SJCRH30 (cell line): ENCODE measurements around the gene PRKCB. TPM values are rescaled to one million over a fixed set of nuclear protein-coding genes. Genes with fewer than 3 reads are reported as not detected.
"Not testable (repeated sequence)": the region's sequence is repeated elsewhere in the genome, so short reads cannot be mapped to it uniquely, and the experiment has no call there.

Experiments used
- DNase-seq, 2 experiments: peaks; one replicate each; pipeline ENCODE4 v3.0.0-alpha.2; 2015 to 2020
- H3K27ac ChIP-seq: fragments of 250-450 bp; sonication (Bioruptor Pico); 2 replicates; pipeline ENCODE4 v1.5.1; 2020; ENCODE audit warnings: mild to moderate bottlenecking, moderate library complexity
- H3K27me3 ChIP-seq: fragments of 250-450 bp; sonication (Bioruptor Pico); 2 replicates; pipeline ENCODE4 v1.5.1; 2020; ENCODE audit warnings: mild to moderate bottlenecking, moderate library complexity
- H3K36me3 ChIP-seq: fragments of 250-450 bp; sonication (Bioruptor Pico); 2 replicates; pipeline ENCODE4 v1.5.1; 2020; ENCODE audit warnings: mild to moderate bottlenecking, moderate library complexity
- H3K4me1 ChIP-seq: fragments of 250-450 bp; sonication (Bioruptor Pico); 2 replicates; pipeline ENCODE4 v1.5.1; 2020; ENCODE audit warnings: mild to moderate bottlenecking, moderate library complexity
- H3K4me3 ChIP-seq: fragments of 250-450 bp; sonication (Bioruptor Pico); 2 replicates; pipeline ENCODE4 v1.5.1; 2020; ENCODE audit warnings: mild to moderate bottlenecking, moderate library complexity
- H3K9me3 ChIP-seq: fragments of 250-450 bp; sonication (Bioruptor Pico); replicated peaks from 2 replicates; pipeline ENCODE4 v1.5.1; 2020; ENCODE audit warnings: mild to moderate bottlenecking, moderate library complexity
- total RNA-seq: library from RNA; depleted of rRNA; stranded (reverse); fragments of >200 nt; shearing (Covaris generic); gene quantifications from 2 replicates; pipeline ENCODE4 v1.2.3, GENCODE V29; 2014

Gene PRKCB
- total RNA-seq, 1 experiment from 2014 or later: not detected

DNA sequence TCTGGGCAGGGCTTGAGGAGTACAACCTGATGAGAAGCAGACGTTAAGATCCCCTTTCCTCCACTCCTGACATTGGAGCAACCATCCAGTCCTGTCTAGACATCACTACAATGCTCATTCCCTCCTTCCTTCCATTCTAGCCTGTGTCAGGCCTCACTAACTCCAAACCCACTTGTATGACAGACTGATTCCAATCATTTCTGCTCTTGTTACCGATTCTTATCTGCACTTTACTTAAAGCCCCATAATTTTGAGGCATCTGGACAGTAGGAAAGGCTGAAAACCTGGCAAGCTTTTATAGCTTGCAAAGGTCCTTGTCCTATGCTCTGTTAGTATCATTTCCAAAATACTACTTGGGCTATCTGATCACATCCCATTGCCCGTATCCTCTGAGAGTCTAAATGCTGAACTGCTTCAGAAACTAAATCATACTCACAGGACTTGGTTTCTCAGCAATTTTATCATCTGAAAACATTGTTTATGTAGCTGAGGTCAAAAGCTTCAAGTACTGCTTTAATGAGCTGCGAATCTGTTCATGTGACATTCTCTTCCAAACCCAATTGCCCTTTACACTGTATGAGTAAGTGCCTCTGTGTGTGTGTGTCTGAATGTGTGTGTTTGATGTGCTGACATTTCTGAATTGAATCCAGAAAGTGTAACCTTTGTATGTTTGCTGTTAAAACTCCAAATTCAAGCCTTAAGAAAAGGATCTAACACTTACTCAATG lies 363.2 kb downstream of the PRKCB start:
- H3K4me3 ChIP-seq: no peak overlapping the region
- DNase-seq: no peak
- H3K4me1 ChIP-seq: no peaks in the 10 kb centered on the region
- H3K9me3 ChIP-seq: no peaks in the 10 kb centered on the region
- no peaks in the 10 kb centered on the region for H3K36me3 ChIP-seq
- 0 out of 2 replicates have a peak, but pooled peaks cover 2% of the 10 kb centered on the region for H3K27me3 ChIP-seq
- no peak overlapping the region for H3K27ac ChIP-seq

DNA sequence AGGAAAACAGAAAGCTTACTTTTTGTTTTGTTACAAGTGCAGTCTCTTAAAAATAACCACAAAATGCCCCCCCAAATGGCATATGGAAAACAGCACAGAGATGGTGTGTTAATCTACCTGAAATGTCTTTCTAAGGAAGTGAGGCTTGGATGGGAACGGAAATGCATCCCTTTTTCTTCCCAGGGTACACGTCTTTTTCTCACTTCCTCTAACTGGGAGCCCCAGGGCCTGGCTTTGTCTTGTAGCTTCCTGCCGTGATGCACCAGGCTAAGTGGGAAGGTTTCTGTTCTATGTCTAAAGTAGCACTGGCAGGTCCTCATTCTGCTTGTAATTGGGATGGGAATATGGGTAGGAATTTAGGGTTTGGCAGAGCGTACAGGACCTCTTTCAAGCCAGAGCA lies 367.9 kb downstream of the PRKCB start:
- Histone ChIP-seq H3K4me1 (no peaks in the 10 kb centered on the region), H3K4me3 (no peak overlapping the region), H3K27ac (no peak overlapping the region), H3K36me3 (no peaks in the 10 kb centered on the region), H3K9me3 (no peaks in the 10 kb centered on the region), H3K27me3 (peaks cover 2% of the 10 kb centered on the region; the same call in 1 of the 2 replicates)
- no peak for DNase-seq

- no peaks in the 10 kb centered on the region for H3K9me3 ChIP-seq
- no peaks in the 10 kb centered on the region for H3K36me3 ChIP-seq
- no peak for DNase-seq
- H3K4me3 ChIP-seq: no peak overlapping the region
- no peak overlapping the region for H3K27ac ChIP-seq
- peaks cover 2% of the 10 kb centered on the region; the same call in 1 of the 2 replicates for H3K27me3 ChIP-seq
- no peaks in the 10 kb centered on the region for H3K4me1 ChIP-seq
Observed at GRCh38 chr16:24204150-24204665, 368.4 kb downstream of the PRKCB start.

DNA sequence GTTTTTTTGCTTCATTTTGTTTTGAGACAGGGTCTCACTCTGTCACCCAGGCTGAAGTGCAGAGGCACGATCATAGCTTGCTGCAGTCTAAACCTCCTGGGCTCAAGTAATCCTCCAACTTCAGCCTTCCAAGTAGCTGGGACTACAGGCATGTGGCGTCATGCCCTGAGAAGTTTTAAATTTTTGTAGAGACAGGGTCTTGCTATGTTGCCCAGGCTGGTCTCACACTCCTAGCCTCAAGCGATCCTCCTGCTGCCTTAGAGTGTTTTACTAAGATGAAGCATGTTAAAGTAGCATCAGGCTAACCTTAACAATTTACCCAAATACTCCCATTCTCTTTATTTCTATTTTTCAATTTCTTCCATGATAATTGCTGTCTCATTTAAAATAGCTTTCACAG lies 371.1 kb downstream of the PRKCB start:
- Histone ChIP-seq H3K36me3 (no peaks in the 10 kb centered on the region), H3K27ac (no peak overlapping the region), H3K27me3 (no peaks in the 10 kb centered on the region; the same call in 1 of the 2 replicates), H3K9me3 (no peaks in the 10 kb centered on the region), H3K4me1 (no peaks in the 10 kb centered on the region), H3K4me3 (no peak overlapping the region)
- DNase-seq: no peak

DNA sequence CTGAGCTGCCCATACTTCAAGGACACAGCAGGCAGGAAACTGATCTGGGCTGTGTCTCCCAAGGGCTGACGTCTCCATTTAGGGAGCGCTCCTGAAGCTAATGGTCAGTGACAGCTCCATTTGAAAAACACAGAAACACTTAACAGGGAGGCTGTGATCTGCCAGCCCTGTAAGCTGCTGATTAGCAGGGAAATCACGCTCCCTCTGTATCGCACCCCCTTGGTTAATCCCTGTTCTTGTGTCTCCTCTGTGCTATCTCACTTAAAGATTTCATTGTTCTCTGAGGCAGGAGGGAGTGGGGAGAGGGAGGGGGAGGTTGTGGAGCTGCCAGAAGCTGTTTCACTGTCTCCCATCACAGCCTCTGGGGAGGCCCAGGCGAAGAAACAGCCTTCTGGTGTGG lies 372.9 kb downstream of the PRKCB start:
- no peaks in the 10 kb centered on the region for H3K9me3 ChIP-seq
- H3K36me3 ChIP-seq: no peaks in the 10 kb centered on the region
- no peaks in the 10 kb centered on the region for H3K4me1 ChIP-seq
- no peaks in the 10 kb centered on the region; the same call in none of the 2 replicates for H3K27me3 ChIP-seq
- no peak for DNase-seq
- no peak overlapping the region for H3K4me3 ChIP-seq
- no peak overlapping the region for H3K27ac ChIP-seq

DNA sequence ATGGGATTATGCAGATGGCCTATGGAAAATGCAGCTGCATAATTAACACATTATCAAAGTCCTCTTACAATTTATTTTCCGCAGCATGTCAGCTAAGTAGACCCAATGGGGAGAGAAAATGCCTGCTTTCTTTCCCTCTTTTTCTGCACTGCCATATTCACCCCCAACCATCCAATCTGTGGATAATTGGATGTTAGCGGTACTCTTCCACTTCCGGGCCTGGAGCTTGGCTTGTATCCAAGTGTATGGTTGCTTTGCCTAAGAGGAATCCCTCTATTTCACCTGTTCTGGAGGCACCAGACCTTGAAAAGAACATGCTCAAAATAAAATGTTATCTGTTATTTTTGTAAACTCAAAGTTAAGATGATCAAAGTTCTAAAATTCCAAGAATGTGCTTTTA lies 379.2 kb downstream of the PRKCB start:
- Histone ChIP-seq H3K27me3 (no peaks in the 10 kb centered on the region; the same call in 1 of the 2 replicates), H3K36me3 (no peaks in the 10 kb centered on the region), H3K4me1 (no peaks in the 10 kb centered on the region), H3K9me3 (no peaks in the 10 kb centered on the region), H3K27ac (no peak overlapping the region), H3K4me3 (no peak overlapping the region)
- DNase-seq: no peak

DNA sequence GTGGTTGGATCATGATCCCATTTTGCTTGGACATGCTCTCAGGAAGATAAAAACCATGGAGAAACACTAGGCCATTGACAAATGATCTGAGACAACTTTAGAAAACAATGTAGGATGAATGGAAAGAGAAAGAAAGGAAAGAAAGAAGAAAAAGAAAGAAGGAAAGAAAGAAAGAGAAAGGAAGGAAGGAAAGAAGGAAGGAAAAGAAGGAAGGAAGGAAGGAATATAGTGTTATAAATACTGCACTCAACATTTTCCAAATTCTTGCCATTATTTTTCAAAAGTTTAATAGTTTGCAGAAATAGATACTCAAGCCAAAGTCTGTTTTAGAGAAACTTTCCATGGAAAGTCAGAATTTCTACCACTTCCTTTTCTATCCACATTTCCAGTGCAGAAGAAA lies 381.2 kb downstream of the PRKCB start:
- Histone ChIP-seq H3K36me3 (no peaks in the 10 kb centered on the region), H3K4me1 (no peaks in the 10 kb centered on the region), H3K27ac (no peak overlapping the region), H3K27me3 (no peaks in the 10 kb centered on the region; the same call in 1 of the 2 replicates), H3K9me3 (no peaks in the 10 kb centered on the region), H3K4me3 (no peak overlapping the region)
- DNase-seq: no peak

DNA sequence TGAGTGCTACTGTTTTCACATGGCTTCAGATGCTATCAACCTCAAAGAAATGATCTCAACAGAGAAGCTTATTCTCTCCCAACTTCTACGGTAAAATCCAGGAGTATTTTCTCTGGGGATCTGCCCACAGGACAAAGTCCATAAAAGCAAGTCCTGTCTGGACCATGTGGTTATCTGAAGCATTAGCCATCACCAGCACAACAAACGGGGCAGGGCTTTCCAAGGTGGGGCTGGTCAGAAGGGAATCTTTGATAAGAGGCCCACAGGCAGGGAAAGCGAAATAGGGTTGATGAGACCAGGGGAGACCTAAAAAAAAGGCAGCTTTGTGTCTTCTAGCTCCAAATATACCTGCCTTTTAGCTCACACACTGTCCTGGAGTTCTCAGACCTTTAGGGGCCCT lies 381.7 kb downstream of the PRKCB start:
- no peaks in the 10 kb centered on the region; the same call in 1 of the 2 replicates for H3K27me3 ChIP-seq
- no peaks in the 10 kb centered on the region for H3K4me1 ChIP-seq
- DNase-seq: no peak

GRCh38 chr16:24218299-24218698 lies 382.5 kb downstream of the PRKCB start:
- H3K9me3 ChIP-seq: no peaks in the 10 kb centered on the region
- DNase-seq: no peak
- H3K4me1 ChIP-seq: no peaks in the 10 kb centered on the region
- H3K4me3 ChIP-seq: no peak overlapping the region
- no peak overlapping the region for H3K27ac ChIP-seq
- no peaks in the 10 kb centered on the region for H3K36me3 ChIP-seq
- no peaks in the 10 kb centered on the region; the same call in 1 of the 2 replicates for H3K27me3 ChIP-seq

More for the DNA sequence above, 381.7 kb downstream of the PRKCB start:
- no peak overlapping the region for H3K27ac ChIP-seq
- H3K4me3 ChIP-seq: no peak overlapping the region
- H3K36me3 ChIP-seq: no peaks in the 10 kb centered on the region
- H3K9me3 ChIP-seq: no peaks in the 10 kb centered on the region

DNA sequence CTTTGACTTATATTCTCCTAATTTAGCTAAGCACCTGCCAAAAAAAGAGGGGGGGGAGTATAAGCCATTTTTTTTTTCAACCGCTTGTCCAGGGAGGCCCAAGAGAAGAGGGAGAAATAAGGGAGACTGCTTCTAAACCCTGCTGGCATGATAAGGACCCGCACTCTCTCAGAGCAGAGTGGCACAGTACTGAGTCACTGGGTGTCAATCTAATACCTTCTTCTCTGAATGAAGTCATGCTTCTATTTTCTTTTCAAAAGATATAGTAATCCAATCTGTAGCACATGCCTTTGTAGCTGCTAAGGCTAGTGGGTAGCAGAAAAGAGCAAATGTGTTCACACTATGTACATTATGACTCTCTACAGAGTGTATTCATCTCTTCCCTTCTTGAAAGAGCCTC lies 385.4 kb downstream of the PRKCB start:
- no peak for DNase-seq
- Histone ChIP-seq H3K4me1 (no peaks in the 10 kb centered on the region), H3K27me3 (no peaks in the 10 kb centered on the region), H3K36me3 (no peaks in the 10 kb centered on the region), H3K9me3 (no peaks in the 10 kb centered on the region), H3K4me3 (no peak overlapping the region), H3K27ac (no peak overlapping the region)

DNA sequence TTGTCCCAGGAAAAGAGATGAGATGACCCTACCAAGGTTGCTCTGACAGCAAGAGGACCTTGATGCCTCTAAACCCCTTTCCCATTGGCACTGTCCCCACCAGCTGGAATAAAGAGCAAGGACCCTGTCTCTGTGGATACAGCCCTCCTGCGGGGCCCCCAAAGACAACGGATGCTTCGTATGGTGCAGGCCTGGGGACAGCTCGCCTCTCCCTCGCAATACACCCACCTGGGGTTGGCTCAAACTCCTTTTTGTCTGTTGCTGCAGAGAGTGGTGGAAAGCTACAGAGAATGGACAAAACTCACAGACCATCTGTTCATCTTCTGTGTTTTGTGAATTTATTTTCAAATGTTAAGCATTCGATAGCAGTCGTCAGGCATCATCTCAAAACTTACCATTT lies 392.7 kb downstream of the PRKCB start:
- H3K27me3 ChIP-seq: no peaks in the 10 kb centered on the region
- H3K36me3 ChIP-seq: no peaks in the 10 kb centered on the region
- no peak overlapping the region for H3K4me3 ChIP-seq
- no peaks in the 10 kb centered on the region for H3K9me3 ChIP-seq
- no peak overlapping the region for H3K27ac ChIP-seq
- no peak for DNase-seq
- no peaks in the 10 kb centered on the region for H3K4me1 ChIP-seq

GRCh38 chr16:24232936-24233335 lies 397.2 kb downstream of the PRKCB start:
- Histone ChIP-seq H3K9me3 (no peaks in the 10 kb centered on the region), H3K36me3 (no peaks in the 10 kb centered on the region), H3K4me3 (no peak overlapping the region), H3K27me3 (no peaks in the 10 kb centered on the region), H3K4me1 (no peaks in the 10 kb centered on the region), H3K27ac (no peak overlapping the region)
- no peak for DNase-seq

- Histone ChIP-seq H3K4me1 (no peaks in the 10 kb centered on the region), H3K27ac (no peak overlapping the region), H3K9me3 (no peaks in the 10 kb centered on the region), H3K36me3 (no peaks in the 10 kb centered on the region), H3K27me3 (no peaks in the 10 kb centered on the region), H3K4me3 (no peak overlapping the region)
- DNase-seq: no peak
Observed at GRCh38 chr16:24234737-24235136, 399.0 kb downstream of the PRKCB start.

DNA sequence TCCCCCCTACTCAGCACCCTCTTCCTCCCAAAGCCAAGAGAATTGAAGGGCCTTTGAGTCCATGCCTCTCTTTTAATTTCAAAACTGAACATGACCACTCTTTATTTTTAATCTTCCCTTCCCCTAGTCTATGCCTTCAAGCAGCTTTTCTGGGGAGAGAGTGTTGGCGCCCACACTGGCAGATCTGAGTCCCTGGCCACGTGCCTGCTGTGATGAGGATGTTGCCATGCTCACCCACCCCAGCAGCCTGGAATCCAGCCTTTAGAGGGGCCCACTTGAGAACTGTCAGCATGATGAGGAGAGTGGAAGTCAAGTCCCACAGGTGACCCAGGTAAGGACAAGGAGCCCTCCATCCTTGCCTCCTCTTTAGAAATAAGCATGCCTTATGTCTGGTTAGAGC lies 400.0 kb downstream of the PRKCB start:
- Histone ChIP-seq H3K27me3 (no peaks in the 10 kb centered on the region), H3K4me3 (no peak overlapping the region), H3K27ac (no peak overlapping the region), H3K9me3 (no peaks in the 10 kb centered on the region), H3K36me3 (no peaks in the 10 kb centered on the region), H3K4me1 (no peaks in the 10 kb centered on the region)
- DNase-seq: no peak

DNA sequence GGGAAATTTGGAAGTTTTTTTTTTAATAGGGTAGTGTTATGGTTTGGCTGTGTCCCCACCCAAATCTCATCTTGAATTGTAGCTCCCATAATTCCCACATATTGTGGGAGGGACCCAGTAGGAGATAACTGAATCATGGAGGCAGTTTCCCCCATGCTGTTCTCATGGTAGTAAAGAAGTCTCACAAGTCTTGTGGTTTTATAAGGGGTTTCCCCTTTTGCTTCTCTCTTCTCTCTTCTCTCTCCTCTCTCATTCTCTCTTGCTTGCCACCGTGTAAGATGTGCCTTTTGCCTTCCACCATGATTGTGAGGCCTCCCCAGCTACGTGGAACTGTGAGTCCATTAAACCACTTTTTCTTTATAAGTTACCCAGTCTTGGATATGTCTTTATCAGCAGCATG lies 403.1 kb downstream of the PRKCB start:
- not testable (repeated sequence) for H3K27ac ChIP-seq, DNase-seq, H3K4me1 ChIP-seq, H3K4me3 ChIP-seq, H3K27me3 ChIP-seq, H3K36me3 ChIP-seq, H3K9me3 ChIP-seq
